ENCODE data around the gene CLOCK. TPM values are rescaled to one million over a fixed set of nuclear protein-coding genes. Genes with fewer than 3 reads are reported as not detected.

CLOCK gene
- total RNA-seq, 1 experiment from 2014 or later: 19.4 TPM

GRCh38 chr4:55397126-55397436 lies 149.6 kb downstream of the CLOCK start:
- CTCF ChIA-PET: no interaction called here

GRCh38 chr4:55396308-55397125 lies 150.2 kb downstream of the CLOCK start:
- Histone ChIP-seq H3K27me3 (ENCODE audit: insufficient read depth, low read depth) (no peaks in the 10 kb centered on the region), H3K9me3 (ENCODE audit: insufficient read depth, low read depth) (no peaks in the 10 kb centered on the region), H3K27ac (peak overlapping the region; percentile 55), H3K4me2 (peak overlapping the region; percentile 95), H2AFZ (peak overlapping the region; percentile 63), H3K4me1 (replicated peaks; ENCODE audit: insufficient read depth) (peaks cover 47% of the 10 kb centered on the region), H3K9me2 (ENCODE audit: insufficient read depth) (no peaks in the 10 kb centered on the region), H4K20me1 (ENCODE audit: insufficient read depth) (peaks cover 33% of the 10 kb centered on the region), H3K36me3 (ENCODE audit: low read depth) (no peaks in the 10 kb centered on the region), H3K79me2 (ENCODE audit: low read depth) (peaks cover 51% of the 10 kb centered on the region), H3F3A (ENCODE audit: insufficient read depth, low read depth) (peaks cover 23% of the 10 kb centered on the region; the same call in 1 of the 2 replicates), H3K4me3 (peak overlapping the region; percentile 67)
- ChIA-PET CTCF (interaction anchor here (0.6 kb wide), 1 partner anchor 829 kb away, joined by 3 read pairs; no protein-coding TSS in a partner anchor), POLR2A (ENCODE audit: unreplicated experiment) (interaction anchor here (0.6 kb wide), 1 partner anchor 213 kb away, joined by 9 read pairs; no protein-coding TSS in a partner anchor)
- no peak for TF ChIP-seq EZH2 (IDR thresholded peaks at IDR 0.05; ENCODE audit: low read depth)
- no peak for TF ChIP-seq CTCF (conservative IDR thresholded peaks at IDR 0.05)
- DNase-seq: peak in 1 of 2 experiments; percentile 28
- BruUV-seq (replicated peaks): no TSS peak
- intact Hi-C loops (cut with micrococcal nuclease; ENCODE audit: unreplicated experiment): loop anchor here (5.0 kb wide), 2 partner anchors 34 to 384 kb away; no protein-coding TSS in a partner anchor

More at GRCh38 chr4:55397126-55397436, 149.6 kb downstream of the CLOCK start:
- Histone ChIP-seq H3K27me3 (ENCODE audit: insufficient read depth, low read depth) (no peaks in the 10 kb centered on the region), H3K36me3 (ENCODE audit: low read depth) (no peaks in the 10 kb centered on the region), H3K4me1 (replicated peaks; ENCODE audit: insufficient read depth) (peaks cover 47% of the 10 kb centered on the region), H3K9me2 (ENCODE audit: insufficient read depth) (no peaks in the 10 kb centered on the region), H3K4me2 (peak overlapping the region; percentile 95), H3F3A (ENCODE audit: insufficient read depth, low read depth) (peaks cover 23% of the 10 kb centered on the region; the same call in 1 of the 2 replicates), H3K4me3 (peak overlapping the region; percentile 67), H4K20me1 (ENCODE audit: insufficient read depth) (peaks cover 36% of the 10 kb centered on the region), H3K9me3 (ENCODE audit: insufficient read depth, low read depth) (no peaks in the 10 kb centered on the region), H2AFZ (no peak overlapping the region), H3K27ac (peak overlapping the region; percentile 55), H3K79me2 (ENCODE audit: low read depth) (peaks cover 54% of the 10 kb centered on the region)
- TSS peak; percentile 46 for BruUV-seq (replicated peaks)
- TF ChIP-seq CTCF (conservative IDR thresholded peaks at IDR 0.05) (no peak), EZH2 (IDR thresholded peaks at IDR 0.05; ENCODE audit: low read depth) (no peak)
- DNase-seq: no peak
- intact Hi-C loops (cut with micrococcal nuclease; ENCODE audit: unreplicated experiment): loop anchor here (5.0 kb wide), 2 partner anchors 35 to 385 kb away; no protein-coding TSS in a partner anchor
- POLR2A ChIA-PET (ENCODE audit: unreplicated experiment): no interaction called here

- Histone ChIP-seq H3K4me2 (peak within 1 kb of the TSS; percentile 95), H3K4me3 (peak within 1 kb of the TSS; percentile 67), H3K79me2 (ENCODE audit: low read depth) (peaks cover 43% of the 10 kb centered on the region), H3K9me2 (ENCODE audit: insufficient read depth) (no peaks in the 10 kb centered on the region), H3F3A (ENCODE audit: insufficient read depth, low read depth) (peaks cover 23% of the 10 kb centered on the region; the same call in 1 of the 2 replicates), H3K36me3 (ENCODE audit: low read depth) (no peaks in the 10 kb centered on the region), H4K20me1 (ENCODE audit: insufficient read depth) (peaks cover 25% of the 10 kb centered on the region), H3K27me3 (ENCODE audit: insufficient read depth, low read depth) (no peaks in the 10 kb centered on the region), H3K9me3 (ENCODE audit: insufficient read depth, low read depth) (no peaks in the 10 kb centered on the region), H2AFZ (peak within 1 kb of the TSS; percentile 76), H3K4me1 (replicated peaks; ENCODE audit: insufficient read depth) (peaks cover 47% of the 10 kb centered on the region), H3K27ac (peak within 1 kb of the TSS; percentile 66)
- CTCF ChIA-PET: interaction anchor here (0.6 to 1.0 kb wide), 3 partner anchors 11 to 829 kb away, joined by 3 to 5 read pairs (median 4); partner anchors contain the start of gene SRD5A3
- POLR2A ChIA-PET (ENCODE audit: unreplicated experiment): interaction anchor here (0.6 to 1.0 kb wide), 3 partner anchors 10 to 212 kb away, joined by 3 to 9 read pairs (median 6); no protein-coding TSS in a partner anchor
- BruUV-seq (replicated peaks): no TSS peak
- TF ChIP-seq EZH2 (IDR thresholded peaks at IDR 0.05; ENCODE audit: low read depth): no peak
- no peak for TF ChIP-seq CTCF (conservative IDR thresholded peaks at IDR 0.05)
- peak; percentile 67 to 89 for DNase-seq
- intact Hi-C loops (cut with micrococcal nuclease; ENCODE audit: unreplicated experiment): loop anchor here (5.0 kb wide), 2 partner anchors 33 to 383 kb away; no protein-coding TSS in a partner anchor
These were observed 151.0 kb downstream of the CLOCK start, which contains the start of gene TMEM165 for GRCh38 chr4:55395529-55396307. Gene TMEM165, plus strand, starts transcription at chr4:55395957. Its CDS starts 233 bp downstream, at chr4:55396190.
